PFSK-1 (cell line): ENCODE data around the gene CERS6.

Experiments used
- FOXP2 ChIP-seq: optimal IDR thresholded peaks from 2 replicates; pipeline ENCODE3; 2011; ENCODE audit warnings: borderline replicate concordance, control low read depth, inconsistent platforms; ENCODE audit not compliant: insufficient read depth; ENCODE audit errors: extremely low read length, extremely low read depth
- POLR2AphosphoS5 ChIP-seq: IDR thresholded peaks from 2 replicates; pipeline ENCODE4 v1.6.1; 2012; ENCODE audit warnings: low read depth, mild to moderate bottlenecking, control low read depth, low read length, moderate library complexity
- SIN3A ChIP-seq: IDR thresholded peaks from 2 replicates; pipeline ENCODE4 v1.6.1; 2012; ENCODE audit warnings: mild to moderate bottlenecking, low read length, moderate library complexity, borderline replicate concordance; ENCODE audit not compliant: insufficient read depth
- TF ChIP-seq, protein P1 (sequence below), 2 experiments: IDR thresholded peaks; 2 replicates each; pipeline versions ENCODE4 v1.6.1 to v1.8.0; 2011 to 2012; ENCODE audit warnings: low read depth in 2 of 2, low read length in 2 of 2, control low read depth in 1 of 2, inconsistent platforms in 1 of 2, mild to moderate bottlenecking in 1 of 2, moderate library complexity in 1 of 2; ENCODE audit not compliant: insufficient read depth in 1 of 2

DNA sequence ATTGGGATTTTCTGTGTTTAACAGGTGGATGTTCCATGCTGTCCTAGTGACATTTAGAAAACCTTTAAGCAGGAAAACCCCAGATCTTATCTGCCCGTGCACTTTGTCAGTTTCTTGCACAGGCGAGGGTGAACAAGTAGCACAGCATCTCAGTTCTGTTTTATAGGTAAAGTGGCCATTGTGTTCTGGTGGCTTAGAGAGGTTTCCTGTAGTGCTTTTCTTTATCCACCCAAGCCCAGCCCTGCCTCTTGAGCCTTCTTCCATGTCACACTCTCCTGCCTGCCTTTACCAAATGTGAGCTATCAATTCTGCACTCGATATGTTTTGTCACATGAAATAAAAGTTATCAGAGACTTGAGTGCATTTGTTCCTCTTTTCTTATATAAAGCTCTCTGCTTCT is 211.1 kb downstream of the CERS6 start:
- TF ChIP-seq, protein P1, sequence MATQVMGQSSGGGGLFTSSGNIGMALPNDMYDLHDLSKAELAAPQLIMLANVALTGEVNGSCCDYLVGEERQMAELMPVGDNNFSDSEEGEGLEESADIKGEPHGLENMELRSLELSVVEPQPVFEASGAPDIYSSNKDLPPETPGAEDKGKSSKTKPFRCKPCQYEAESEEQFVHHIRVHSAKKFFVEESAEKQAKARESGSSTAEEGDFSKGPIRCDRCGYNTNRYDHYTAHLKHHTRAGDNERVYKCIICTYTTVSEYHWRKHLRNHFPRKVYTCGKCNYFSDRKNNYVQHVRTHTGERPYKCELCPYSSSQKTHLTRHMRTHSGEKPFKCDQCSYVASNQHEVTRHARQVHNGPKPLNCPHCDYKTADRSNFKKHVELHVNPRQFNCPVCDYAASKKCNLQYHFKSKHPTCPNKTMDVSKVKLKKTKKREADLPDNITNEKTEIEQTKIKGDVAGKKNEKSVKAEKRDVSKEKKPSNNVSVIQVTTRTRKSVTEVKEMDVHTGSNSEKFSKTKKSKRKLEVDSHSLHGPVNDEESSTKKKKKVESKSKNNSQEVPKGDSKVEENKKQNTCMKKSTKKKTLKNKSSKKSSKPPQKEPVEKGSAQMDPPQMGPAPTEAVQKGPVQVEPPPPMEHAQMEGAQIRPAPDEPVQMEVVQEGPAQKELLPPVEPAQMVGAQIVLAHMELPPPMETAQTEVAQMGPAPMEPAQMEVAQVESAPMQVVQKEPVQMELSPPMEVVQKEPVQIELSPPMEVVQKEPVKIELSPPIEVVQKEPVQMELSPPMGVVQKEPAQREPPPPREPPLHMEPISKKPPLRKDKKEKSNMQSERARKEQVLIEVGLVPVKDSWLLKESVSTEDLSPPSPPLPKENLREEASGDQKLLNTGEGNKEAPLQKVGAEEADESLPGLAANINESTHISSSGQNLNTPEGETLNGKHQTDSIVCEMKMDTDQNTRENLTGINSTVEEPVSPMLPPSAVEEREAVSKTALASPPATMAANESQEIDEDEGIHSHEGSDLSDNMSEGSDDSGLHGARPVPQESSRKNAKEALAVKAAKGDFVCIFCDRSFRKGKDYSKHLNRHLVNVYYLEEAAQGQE (IDR thresholded peaks at IDR 0.05; ENCODE audit: insufficient read depth in 1 of 2, low read depth in 2 of 2, low read length in 2 of 2) = no peak
- no peak for TF ChIP-seq POLR2AphosphoS5
- TF ChIP-seq SIN3A = no peak
- no peak for TF ChIP-seq FOXP2
